ENCODE data around the gene GAP43.

Gene GAP43

GRCh38 chr3:115623044-115623868 is at the start of gene GAP43:
GAP43 (plus strand) TSS chr3:115623510; CDS start chr3:115623690, 180 bp downstream.
- DNase-seq, result no peak

- no peak for DNase-seq
Measured at GRCh38 chr3:115576325-115576875, 46.9 kb upstream of the GAP43 start.

GRCh38 chr3:115577000-115577399 is 46.3 kb upstream of the GAP43 start:
- no peak for DNase-seq

GRCh38 chr3:115578331-115578730 is 45.0 kb upstream of the GAP43 start:
- no peak for DNase-seq

- DNase-seq, result no peak
Measured at GRCh38 chr3:115580566-115580965, 42.7 kb upstream of the GAP43 start.

DNA sequence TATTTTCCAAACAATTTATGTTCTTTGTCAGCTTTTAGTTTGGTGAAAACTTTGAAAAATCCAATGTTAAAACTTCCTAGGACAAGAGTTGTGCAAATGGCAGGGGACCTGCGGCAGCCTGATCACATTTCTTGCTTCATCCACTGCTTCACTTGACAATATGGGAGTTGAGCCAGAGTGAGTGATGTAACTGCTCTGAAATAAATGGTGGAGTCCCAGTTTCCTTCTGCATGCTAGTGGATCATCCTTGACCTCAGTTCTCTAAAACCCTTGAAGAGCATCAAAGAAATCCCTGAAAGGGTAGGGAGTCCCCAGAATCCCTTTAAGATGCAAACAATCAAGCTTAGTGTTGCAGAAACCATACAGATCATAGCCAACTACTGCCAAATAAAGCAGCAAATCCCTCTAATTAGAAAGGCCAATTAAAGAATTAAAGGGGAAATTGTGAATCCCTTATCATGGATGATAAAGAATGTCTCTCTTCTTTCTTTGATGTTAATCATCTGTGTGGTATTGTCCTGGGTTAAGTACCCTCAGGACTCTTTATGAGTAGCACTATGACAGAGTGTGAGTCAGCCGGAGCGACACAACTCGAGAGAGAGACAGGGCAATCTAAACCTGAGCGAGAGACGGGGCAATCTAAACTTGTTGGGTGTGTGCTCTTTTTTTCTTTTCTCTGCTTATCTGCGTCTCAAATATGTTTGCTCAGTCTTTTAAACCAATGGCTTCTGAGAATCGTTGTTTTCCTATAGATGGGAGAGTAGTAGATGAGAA is 41.8 kb upstream of the GAP43 start:
- no peak for DNase-seq

DNA sequence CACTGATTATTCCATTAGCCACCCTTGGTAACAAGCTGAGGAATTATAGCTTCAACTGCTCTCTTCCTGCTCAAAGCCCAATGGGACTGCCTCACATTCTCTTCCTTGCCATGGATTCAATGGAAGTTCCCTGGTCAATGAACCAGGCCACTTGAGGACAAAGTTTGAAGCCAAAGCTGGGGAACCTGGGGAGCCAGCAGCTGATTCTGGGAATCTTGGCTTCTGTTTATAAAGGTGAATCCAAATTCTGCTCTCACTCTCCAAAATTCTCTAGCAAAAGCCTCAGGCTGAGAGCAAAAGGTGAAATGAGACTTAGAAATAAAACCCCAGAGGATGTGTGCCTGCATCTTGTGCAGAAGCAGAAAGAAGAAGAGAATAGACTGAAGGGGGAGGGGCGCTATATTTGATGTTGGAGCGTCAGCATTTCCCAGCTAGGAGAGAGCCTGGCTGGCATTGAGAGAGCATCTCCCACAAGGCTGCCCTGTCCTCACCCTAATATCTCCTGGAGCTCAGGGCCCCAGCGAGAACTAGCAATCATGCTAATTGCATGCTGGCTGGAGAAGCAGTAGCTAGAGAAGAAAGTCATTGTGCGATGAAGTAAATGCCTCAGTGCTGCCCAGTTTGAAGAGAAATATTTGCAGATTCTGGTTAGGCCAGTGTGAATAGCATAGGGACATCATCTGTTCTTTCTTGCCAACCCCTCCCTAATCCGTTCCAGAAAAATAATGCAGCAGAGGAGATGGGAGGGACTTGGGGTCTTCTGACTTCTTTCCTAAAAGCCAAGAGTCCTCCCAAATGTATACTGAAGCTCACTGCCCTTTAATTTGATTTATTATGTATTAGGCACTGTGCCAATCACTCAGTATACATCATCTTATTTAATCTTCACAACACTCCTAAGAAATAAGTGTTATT is 34.9 kb upstream of the GAP43 start:
- no peak for DNase-seq

GRCh38 chr3:115590873-115591272 is 32.4 kb upstream of the GAP43 start:
- DNase-seq, result no peak

- no peak for DNase-seq
Measured at GRCh38 chr3:115595611-115596275, 27.6 kb upstream of the GAP43 start.

- no peak for DNase-seq
Measured at GRCh38 chr3:115598216-115598615, 25.1 kb upstream of the GAP43 start.

- DNase-seq, result no peak
Measured at GRCh38 chr3:115602194-115602593, 21.1 kb upstream of the GAP43 start.

GRCh38 chr3:115611630-115612029 is 11.7 kb upstream of the GAP43 start:
- DNase-seq, result no peak

- DNase-seq, result no peak
Measured at GRCh38 chr3:115615001-115615814, 8.1 kb upstream of the GAP43 start.

DNA sequence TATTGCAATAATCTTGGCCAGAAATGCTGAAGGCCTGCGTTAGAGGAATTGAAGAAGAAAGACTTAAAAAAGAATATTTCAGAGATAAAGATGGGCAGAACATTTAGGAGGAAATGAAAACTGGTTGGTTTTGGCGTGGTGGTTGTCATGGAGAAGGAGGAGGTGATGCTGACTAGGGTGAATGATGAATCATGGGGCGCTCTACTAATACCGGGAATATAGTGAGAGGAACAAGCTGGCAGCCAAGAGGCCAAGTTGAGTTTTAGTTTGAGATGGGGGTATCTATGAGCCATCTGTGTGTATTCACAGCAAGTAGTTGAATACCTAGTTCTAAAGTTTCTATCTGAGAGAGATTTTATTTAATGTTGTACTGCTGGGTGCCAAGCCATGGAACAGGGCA is 6.8 kb upstream of the GAP43 start:
- no peak for DNase-seq

DNA sequence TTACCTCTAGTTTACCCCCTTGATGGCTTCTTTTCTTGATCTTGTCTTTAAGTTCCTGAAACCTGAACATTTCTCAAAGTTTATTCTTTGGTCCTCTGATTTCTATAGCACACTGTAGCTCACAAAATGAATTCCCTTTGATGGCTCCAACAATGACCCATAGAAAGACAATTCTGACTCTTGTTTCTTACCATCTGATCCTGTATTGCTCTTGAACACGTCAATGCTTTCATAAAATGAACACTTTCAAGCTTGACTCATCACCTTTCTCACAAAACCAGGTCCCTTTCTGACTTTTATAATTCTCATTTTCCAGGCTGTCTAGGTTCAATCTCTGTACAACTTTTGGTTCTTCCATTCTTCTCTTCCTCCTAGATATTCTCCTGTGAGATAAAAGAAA is 5.7 kb upstream of the GAP43 start:
- DNase-seq, result no peak

- no peak for DNase-seq
Measured at GRCh38 chr3:115624029-115624741, 875 bp downstream of the GAP43 start.

GRCh38 chr3:115624901-115625300 is 1.6 kb downstream of the GAP43 start:
- DNase-seq, result no peak

- DNase-seq, result no peak
Measured at GRCh38 chr3:115626006-115626409, 2.7 kb downstream of the GAP43 start.

DNA sequence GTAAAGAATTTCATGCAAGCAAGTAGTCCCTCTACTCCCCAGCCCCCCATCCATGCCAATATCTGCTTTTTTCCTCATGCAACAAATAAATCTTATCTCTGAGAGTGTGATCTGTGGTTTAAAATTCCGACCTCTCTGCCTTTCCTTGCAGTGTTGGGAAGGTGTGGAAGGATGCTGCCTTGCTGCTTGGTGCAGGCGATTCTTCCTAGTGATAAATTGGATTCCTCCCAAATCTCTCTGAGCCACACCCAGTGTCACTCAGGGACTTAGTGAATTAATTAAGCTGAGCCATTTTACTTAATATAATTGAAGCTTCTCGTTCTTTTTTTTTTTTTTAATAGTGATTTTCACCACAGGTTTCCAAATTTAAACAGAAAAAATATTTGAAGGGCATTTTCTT is 3.4 kb downstream of the GAP43 start:
- DNase-seq, result no peak

Data from activated naive CD4-positive, alpha-beta T cell treated with Interleukin-2 at 50 U/mL for 16 hours (primary cell).